Gastroesophageal sphincter (tissue), 3 donors: ENCODE data around the gene TEKT2.

Source experiments
- POLR2AphosphoS5 ChIP-seq: sonication (generic); formaldehyde crosslinking; IDR thresholded peaks from one replicate; pipeline ENCODE4 v1.6.1; 2017; ENCODE audit warnings: antibody characterized with exemption
- TF ChIP-seq, protein P1 (sequence below), 4 experiments: fragments of 200-600 bp in 2 of 4; fragments of 450-650 bp in 2 of 4; sonication (generic) in 1 of 4; IDR thresholded peaks; one replicate each; pipeline ENCODE4 v1.5.1; 2017 to 2019; ENCODE audit warnings: antibody characterized with exemption in 4 of 4, mild to moderate bottlenecking in 2 of 4, moderate library complexity in 2 of 4

DNA sequence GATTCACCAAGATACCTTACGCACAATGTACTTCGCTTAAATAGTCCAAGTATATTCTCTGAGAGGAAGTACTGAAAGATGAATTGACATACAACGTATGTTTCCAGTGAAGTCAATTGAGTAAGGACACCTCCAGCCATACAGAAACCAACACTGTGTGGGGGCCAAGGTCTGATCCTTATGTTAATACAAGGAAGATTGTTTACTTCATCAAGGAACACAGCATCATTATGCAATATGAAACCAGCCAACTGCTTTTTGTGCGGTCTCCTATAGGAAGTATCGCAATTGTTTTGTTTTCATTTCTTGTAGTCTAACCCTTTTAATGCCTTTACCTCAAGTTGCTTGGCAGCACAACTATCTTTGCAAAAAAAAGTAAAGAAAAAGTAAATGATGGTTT, 28.2 kb upstream of the TEKT2 start:
- TF ChIP-seq, protein P1, sequence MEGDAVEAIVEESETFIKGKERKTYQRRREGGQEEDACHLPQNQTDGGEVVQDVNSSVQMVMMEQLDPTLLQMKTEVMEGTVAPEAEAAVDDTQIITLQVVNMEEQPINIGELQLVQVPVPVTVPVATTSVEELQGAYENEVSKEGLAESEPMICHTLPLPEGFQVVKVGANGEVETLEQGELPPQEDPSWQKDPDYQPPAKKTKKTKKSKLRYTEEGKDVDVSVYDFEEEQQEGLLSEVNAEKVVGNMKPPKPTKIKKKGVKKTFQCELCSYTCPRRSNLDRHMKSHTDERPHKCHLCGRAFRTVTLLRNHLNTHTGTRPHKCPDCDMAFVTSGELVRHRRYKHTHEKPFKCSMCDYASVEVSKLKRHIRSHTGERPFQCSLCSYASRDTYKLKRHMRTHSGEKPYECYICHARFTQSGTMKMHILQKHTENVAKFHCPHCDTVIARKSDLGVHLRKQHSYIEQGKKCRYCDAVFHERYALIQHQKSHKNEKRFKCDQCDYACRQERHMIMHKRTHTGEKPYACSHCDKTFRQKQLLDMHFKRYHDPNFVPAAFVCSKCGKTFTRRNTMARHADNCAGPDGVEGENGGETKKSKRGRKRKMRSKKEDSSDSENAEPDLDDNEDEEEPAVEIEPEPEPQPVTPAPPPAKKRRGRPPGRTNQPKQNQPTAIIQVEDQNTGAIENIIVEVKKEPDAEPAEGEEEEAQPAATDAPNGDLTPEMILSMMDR (IDR thresholded peaks at IDR 0.05), result no peak
- no peak for TF ChIP-seq POLR2AphosphoS5
